A549 (cell line): ENCODE results near the gene SORL1.

ENCODE experiments used
- EHMT2 ChIP-seq: fragments of 200-600 bp; sonication (generic); IDR thresholded peaks from 2 replicates; pipeline ENCODE4 v1.6.1; 2016; ENCODE audit warnings: antibody characterized with exemption, low read depth, mild to moderate bottlenecking, moderate library complexity
- EP300 ChIP-seq, 2 experiments: fragments of >200 bp; sonication (Bioruptor Twin); formaldehyde crosslinking; IDR thresholded peaks; 2 replicates in 1 of 2; 3 replicates in 1 of 2; pipeline ENCODE4 v1.6.1; 2016 to 2017
- FOXS1 ChIP-seq: fragments of 250-450 bp; sonication (Bioruptor Pico); IDR thresholded peaks from 2 replicates; pipeline ENCODE4 v1.5.0; 2020; ENCODE audit warnings: mild to moderate bottlenecking, moderate library complexity
- KDM1A ChIP-seq: fragments of 200-600 bp; sonication (generic); IDR thresholded peaks from 2 replicates; pipeline ENCODE4 v1.6.1; 2016; ENCODE audit warnings: low read depth, mild to moderate bottlenecking
- MYC ChIP-seq: IDR thresholded peaks from 2 replicates; pipeline ENCODE4 v1.6.1; 2012; ENCODE audit warnings: mild to moderate bottlenecking, inconsistent platforms, low read length, improper control_type of control experiment, borderline replicate concordance
- PBX3 ChIP-seq: IDR thresholded peaks from 2 replicates; pipeline ENCODE4 v1.6.1; 2012
- POLR2A ChIP-seq: IDR thresholded peaks from 2 replicates; pipeline ENCODE4 v1.6.1; 2012; ENCODE audit warnings: mild to moderate bottlenecking, low read length
- RFX5 ChIP-seq: fragments of 450-650 bp; IDR thresholded peaks from 2 replicates; pipeline ENCODE4 v1.7.1; 2014; ENCODE audit warnings: antibody characterized with exemption, mild to moderate bottlenecking, moderate library complexity
- TF ChIP-seq, protein P1 (sequence below): fragments of >200 bp; sonication (Bioruptor Twin); formaldehyde crosslinking; IDR thresholded peaks from 3 replicates; pipeline ENCODE4 v1.5.1; 2016

DNA sequence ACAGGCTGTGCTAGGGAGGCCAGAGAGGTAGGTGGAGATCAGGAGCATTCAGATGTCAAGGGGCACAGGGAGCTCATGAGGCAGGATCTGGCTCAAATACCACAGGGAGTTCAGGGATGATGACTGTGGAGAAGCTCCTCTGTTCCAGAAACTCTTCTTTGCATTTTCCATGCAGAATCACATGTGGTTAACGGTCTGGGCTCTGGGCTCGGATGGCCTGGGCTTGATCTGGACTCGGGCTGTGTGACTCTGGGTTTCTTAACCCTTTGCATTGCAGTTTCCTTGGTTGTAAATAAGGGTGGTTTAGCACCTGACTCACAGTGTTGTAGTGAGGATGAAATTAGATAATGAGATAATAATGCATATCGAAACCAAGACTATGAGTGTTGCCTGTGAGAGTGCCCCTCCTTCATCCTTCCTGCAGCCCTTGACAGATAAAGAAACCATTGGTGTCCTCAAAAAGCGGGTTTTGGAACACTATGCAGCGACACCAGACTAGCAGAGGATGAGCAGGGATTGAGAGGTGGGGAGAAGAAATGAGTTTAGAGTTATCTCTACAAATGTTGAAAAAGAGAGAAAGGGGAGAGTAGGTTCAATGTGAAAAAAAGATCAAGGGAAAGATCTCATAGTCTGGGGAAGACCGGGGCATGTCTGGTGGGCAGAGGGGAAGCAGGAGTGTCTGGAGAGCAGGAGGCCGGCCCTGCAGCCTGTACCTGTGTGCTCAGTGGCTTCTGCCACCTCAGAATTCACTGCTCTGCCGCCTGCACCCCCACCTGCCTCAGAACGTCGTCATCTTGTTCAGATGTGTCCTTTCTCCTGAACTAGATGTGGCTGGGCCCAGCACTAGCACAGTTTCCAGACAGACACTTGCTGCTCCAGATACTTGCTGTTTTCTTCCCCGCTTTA, 198.5 kb downstream of the SORL1 start:
- TF ChIP-seq, protein P1, sequence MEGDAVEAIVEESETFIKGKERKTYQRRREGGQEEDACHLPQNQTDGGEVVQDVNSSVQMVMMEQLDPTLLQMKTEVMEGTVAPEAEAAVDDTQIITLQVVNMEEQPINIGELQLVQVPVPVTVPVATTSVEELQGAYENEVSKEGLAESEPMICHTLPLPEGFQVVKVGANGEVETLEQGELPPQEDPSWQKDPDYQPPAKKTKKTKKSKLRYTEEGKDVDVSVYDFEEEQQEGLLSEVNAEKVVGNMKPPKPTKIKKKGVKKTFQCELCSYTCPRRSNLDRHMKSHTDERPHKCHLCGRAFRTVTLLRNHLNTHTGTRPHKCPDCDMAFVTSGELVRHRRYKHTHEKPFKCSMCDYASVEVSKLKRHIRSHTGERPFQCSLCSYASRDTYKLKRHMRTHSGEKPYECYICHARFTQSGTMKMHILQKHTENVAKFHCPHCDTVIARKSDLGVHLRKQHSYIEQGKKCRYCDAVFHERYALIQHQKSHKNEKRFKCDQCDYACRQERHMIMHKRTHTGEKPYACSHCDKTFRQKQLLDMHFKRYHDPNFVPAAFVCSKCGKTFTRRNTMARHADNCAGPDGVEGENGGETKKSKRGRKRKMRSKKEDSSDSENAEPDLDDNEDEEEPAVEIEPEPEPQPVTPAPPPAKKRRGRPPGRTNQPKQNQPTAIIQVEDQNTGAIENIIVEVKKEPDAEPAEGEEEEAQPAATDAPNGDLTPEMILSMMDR: no peak
- TF ChIP-seq EP300 (IDR thresholded peaks at IDR 0.05) (no peak), POLR2A (no peak), MYC (no peak), RFX5 (no peak), EHMT2 (no peak), KDM1A (no peak), FOXS1 (CRISPR knock-in tag) (no peak), PBX3 (no peak)
